ENCODE measurements around the gene PIM3.

Gene PIM3

GRCh38 chr22:49996518-49997250 is 36.1 kb downstream of the PIM3 start:
- no peak overlapping the region for H3K27ac ChIP-seq
- no peak for DNase-seq (ENCODE audit: low read depth, low spot score)

GRCh38 chr22:49997251-49997599 is 36.7 kb downstream of the PIM3 start:
- no peak for DNase-seq (ENCODE audit: low read depth, low spot score)
- no peak overlapping the region for H3K27ac ChIP-seq

- DNase-seq (ENCODE audit: low read depth, low spot score): no peak
- H3K27ac ChIP-seq: no peak overlapping the region
Measured at GRCh38 chr22:49997932-49998717, 37.6 kb downstream of the PIM3 start.

DNA sequence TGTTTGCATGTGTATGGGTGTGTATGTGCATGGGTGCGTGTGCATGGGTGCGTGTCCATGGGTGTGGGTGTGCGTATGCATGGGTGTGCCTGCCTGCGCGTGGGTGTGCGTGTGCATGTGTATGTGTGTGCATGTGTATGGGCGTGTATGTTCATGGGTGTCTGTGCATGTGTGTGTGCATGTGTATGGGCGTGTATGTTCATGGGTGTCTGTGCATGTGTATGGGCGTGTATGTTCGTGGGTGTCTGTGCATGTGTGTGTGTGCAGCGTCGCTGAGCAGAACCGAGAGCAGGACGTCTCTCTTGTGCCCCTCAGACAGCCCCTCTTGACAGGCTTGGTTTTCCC is 38.1 kb downstream of the PIM3 start:
- H3K27ac ChIP-seq: no peak overlapping the region
- no peak for DNase-seq (ENCODE audit: low read depth, low spot score)

DNA sequence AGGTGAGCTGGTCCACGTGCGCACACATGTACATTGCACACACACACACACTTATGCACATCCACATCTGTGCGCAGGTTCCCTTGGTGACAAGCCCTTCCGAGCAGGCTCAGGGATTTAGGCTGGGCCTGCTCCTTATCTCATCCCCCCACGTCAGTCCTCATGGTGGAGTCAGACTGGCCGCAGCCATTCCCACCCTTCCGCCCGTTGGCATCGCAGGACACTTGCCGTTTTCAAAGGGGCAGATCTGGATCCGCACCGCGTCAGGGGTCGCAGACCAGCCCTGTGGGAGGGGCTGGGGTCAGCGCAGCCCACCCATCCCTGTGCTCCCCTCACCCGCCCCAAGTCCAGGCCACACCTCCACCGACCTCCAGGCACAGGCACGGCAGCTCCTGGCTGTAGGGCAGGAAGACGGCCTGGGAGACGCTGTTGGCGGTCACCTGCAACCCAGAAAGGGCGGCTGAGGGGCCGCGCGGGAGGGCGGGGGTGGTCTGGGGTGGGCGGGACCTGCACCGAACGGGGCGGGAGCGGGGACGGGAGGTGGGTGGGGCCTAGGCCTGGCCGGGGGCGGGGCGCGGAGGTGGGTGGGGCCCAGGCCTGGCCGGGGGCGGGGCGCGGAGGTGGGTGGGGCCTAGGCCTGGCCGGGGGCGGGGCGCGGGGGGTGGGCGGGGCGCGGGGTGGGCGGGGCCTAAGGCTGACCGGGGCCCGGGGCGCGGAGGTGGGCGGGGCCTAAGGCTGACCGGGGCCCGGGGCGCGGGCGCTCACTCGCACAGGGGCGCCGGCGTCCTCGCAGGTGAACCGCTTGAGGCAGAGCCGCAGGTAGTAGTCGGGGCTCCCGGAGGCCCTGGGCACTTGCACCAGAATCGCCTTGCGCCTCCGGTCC is 38.7 kb downstream of the PIM3 start:
- no peak for DNase-seq (ENCODE audit: low read depth, low spot score)
- no peak overlapping the region for H3K27ac ChIP-seq

- no peak overlapping the region for H3K27ac ChIP-seq
- no peak for DNase-seq (ENCODE audit: low read depth, low spot score)
Measured at GRCh38 chr22:49999946-50000586, 39.5 kb downstream of the PIM3 start.

- H3K27ac ChIP-seq: no peak overlapping the region
- DNase-seq (ENCODE audit: low read depth, low spot score): no peak
Measured at GRCh38 chr22:50000587-50001387, 40.2 kb downstream of the PIM3 start.

GRCh38 chr22:50001388-50002231 is 41.0 kb downstream of the PIM3 start:
- no peak for DNase-seq (ENCODE audit: low read depth, low spot score)
- H3K27ac ChIP-seq: no peak overlapping the region

GRCh38 chr22:50002791-50003190 is 42.2 kb downstream of the PIM3 start:
- no peak overlapping the region for H3K27ac ChIP-seq
- no peak for DNase-seq (ENCODE audit: low read depth, low spot score)

DNA sequence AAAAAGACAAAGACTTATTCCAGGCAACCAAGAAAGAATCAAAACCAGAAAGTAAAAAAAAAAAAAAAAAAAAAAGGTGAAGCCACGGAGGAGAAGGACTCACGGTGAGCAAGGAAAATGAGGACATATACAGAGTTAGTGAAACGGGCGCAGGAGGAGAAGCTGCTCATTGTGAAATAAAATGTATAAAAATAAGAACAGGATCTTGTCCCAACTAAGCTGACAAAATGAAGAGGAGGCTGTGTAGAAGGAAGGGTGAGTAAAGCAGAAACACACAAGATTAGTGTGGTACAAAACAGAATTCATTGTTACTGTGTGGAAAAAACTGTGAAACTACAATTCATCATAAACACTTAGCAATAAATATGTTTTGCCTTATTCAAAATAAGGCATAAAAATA is 44.3 kb downstream of the PIM3 start:
- no peak overlapping the region for H3K27ac ChIP-seq
- DNase-seq (ENCODE audit: low read depth, low spot score): no peak

- DNase-seq (ENCODE audit: low read depth, low spot score): no peak
- H3K27ac ChIP-seq: no peak overlapping the region
Measured at GRCh38 chr22:50007057-50007511, 46.5 kb downstream of the PIM3 start.

DNA sequence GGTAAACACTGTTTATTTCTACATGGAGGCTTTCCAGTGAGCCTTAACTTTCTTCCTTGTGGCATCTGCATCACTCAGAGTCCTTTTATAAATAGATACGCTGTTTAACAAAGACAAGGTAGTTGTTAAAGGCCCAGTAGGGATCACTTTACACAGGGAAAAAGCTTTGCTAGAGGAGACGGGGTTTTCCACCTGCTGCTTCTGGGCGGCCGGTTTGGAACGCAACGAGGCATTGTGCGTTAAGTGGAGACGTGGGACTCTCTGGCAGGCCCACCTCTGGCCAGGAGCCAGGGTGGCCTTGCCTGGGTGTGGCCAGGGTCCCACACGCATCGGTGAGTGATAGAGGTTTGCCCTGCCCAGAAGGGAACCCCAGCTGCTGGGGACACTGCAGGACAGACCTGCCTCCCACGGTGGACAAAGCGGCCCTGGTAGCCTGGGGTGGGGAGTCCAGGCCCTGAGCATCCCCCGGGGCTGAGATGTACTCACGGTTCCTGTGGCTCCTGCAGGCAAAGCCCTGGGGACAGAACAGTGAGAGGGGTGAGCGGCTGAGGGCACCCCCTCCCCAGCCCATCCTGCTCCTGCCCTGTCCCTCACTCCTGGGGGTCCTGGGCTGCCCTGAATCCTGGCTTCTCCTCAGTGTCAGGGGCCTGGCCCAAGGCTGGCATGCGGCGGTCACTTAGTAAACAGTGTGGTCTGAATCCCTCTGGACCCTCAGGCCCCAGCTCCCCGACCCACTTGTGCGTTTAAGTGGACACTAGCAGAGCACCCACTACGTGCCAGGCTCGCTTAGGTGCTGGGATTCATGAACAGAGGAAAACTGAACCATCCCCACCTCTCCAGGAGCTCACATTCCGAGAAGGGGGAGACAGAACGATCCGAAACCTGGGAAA is 47.8 kb downstream of the PIM3 start:
- DNase-seq (ENCODE audit: low read depth, low spot score): no peak

GRCh38 chr22:50009251-50009650 is 48.7 kb downstream of the PIM3 start:
- no peak for DNase-seq (ENCODE audit: low read depth, low spot score)
- no peak overlapping the region for H3K27ac ChIP-seq

More for the DNA sequence above, 47.8 kb downstream of the PIM3 start:
- H3K27ac ChIP-seq: no peak overlapping the region

DNA sequence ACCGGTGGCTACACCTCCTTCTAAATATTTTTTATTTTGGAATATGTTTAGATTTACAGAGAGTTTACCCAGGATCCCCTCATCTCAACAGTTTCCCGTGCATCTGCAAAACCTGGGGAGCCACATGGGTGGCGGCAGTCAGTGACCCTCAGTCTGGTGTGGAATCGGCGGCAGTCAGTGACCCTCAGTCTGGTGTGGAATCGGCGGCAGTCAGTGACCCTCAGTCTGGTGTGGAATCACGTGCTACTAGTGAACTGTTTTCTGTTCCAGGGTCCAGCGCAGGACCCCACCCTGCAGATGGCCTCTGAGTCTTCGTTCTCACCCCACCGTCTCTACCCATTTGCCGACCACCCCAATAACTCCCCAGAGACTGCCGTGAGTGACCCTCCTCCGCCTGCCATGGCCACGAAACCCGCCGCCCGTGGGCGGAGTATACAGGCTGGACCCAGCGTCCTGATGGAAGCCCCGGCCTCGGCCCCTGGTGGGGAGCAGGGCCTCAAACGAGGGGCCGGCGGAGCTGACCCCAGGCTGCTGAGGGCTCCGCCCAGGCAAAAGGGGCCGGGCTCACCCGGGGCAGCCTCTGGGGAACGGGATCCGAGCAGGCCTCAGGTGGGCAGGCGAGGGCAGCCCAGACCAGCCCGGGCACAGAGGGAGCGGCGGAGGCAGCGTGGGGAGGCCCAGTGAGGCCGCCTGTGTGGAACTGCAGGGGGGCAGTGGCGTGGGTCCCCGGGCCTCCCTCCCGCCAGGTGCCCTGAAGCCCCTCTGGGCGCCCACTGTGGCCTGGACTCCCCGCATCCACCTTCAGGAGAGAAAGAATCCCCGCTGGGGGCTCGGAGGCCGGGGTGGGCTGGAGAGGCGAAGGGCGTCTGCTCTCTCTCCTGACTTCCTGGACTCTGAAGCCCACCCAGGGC is 49.4 kb downstream of the PIM3 start:
- no peak for DNase-seq (ENCODE audit: low read depth, low spot score)
- H3K27ac ChIP-seq: no peak overlapping the region

GRCh38 chr22:50010676-50011446 is 50.3 kb downstream of the PIM3 start:
- H3K27ac ChIP-seq: no peak overlapping the region
- no peak for DNase-seq (ENCODE audit: low read depth, low spot score)
